Dermis microvascular lymphatic vessel endothelial cell (primary cell): ENCODE results near the gene METTL9. TPM values are rescaled to one million over a fixed set of nuclear protein-coding genes. Genes with fewer than 3 reads are reported as not detected.
"Not testable (repeated sequence)": the region's sequence is repeated elsewhere in the genome, so short reads cannot be mapped to it uniquely, and the experiment has no call there.

Experiments
- DNase-seq, 2 donors: peaks; one replicate each; pipeline versions ENCODE4 v3.0.0 to v3.0.0-alpha.2; 2010; ENCODE audit warnings: low read depth in 2 of 2
- total RNA-seq: library from RNA; depleted of rRNA; stranded (reverse); fragments of >200 nt; gene quantifications from 2 replicates; pipeline ENCODE4 v1.2.1, GENCODE V29; 2014

METTL9 gene
- total RNA-seq, 1 donor from 2014 or later, result 163 TPM

DNA sequence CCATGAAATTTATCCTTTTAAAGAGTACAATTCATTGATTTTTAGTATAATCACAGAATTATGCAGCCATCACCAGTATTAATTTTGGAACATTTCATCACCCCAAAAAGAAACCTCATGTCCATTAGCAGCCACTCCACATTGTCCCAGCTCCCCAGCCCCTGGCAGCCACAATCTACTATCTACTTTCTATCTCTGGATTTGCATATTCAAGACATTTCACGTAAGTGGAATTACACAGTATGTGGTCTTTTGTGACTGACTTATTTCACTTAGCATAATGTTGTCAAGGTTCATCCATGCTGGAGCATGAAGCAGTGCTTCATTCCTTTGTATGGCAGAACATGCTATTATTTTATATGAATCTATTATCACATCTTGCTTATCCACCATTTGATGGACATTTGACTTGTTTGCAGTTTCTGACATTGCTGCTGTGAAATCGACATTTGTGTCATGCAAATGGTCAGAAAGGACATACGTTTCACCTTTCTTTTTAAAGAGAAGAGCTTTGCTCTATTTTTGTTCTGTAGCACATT, 10.7 kb downstream of the METTL9 start:
- no peak for DNase-seq

DNA sequence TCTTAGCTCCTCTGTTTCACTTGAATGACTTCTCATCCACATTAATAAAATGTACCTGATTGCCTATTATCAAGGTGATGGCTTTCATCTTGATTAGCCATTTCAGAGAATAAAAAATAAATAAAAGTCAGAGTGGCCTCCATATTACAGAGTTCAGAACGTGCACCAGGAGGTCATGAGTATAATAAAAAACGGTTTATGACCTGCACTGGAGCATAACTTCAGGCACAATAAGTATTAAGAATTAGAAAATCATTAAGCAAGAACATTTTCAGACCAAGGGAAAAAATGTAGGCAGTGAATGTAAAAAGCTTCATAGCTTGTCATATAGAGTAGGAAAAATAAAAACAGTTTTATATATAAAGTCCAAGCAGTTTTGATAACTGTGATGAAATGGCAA, 11.4 kb downstream of the METTL9 start:
- DNase-seq, result no peak

DNA sequence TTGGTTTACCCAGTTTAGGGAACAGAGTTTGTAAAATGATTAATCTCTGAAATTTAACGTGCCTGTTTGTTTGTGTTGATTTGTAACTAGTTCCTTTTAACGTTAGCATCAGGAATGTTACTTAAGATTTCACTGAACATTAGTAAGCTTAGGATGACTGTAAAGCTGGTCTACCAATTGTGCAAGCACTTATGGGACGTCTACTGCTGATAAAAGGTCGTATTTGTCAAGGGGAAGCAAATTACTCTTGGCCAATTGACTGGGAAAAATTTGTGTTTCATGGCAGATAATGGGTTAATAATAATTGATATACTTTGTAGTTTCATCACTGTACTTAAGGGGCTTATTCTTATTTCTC, 11.8 kb downstream of the METTL9 start:
- no peak for DNase-seq

DNA sequence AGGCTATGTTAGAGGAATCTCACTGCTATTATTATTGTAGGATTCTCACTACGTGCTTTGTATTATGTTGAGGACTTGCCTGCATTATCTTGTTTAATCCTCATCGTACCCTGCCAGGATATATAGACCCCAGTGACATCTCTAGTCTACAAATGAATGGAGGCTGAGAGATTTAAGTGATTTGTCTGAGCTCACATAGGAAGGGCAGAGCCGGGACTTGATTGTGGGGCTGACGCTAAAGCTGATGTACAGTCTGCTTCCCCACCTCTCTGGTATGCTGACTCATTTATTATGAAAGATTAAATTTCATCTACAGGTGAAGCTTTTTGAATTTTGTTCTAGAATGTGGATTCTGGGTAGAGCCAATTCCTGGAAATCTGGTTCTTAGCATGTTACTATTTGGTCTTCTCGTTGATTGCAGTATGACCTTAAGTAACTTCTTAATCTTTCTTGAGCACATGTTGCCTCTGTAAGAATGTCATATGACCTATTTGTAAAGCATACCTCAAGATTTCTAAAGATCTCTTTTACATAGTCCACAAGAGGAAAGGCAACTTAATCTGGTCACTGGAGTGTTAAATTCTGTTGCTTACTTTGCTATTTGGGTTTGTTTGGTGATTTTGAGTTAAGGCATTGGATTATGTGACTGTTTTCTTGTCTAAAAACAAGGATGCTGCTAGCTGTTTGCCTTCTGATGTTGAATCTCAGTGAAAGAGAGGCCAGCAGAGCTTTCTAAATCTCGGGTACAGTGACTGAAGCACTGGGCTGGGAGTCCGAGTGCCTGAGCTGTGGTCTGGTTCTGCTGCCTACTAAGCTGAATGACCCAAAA, 12.4 kb downstream of the METTL9 start:
- peak in 1 of 2 donors; percentile 4 for DNase-seq

DNA sequence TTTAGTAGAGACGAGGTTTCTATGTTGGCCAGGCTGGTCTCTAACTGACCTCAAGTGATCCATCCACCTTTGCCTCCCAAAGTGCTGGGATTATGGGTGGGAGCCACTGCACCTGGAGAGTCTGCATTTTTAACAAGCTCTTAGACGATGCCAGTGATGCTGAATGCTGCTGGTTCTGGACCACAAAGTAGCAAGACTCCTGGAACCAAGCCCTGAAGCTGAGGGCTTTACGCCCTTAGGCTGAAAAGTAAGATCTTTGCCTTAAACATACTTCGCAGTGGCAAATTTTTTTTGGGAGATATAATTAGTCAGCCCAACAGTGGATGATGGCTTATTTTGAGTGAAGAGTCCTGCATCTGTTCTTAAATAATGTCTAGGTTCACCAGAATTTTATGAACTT, 14.0 kb downstream of the METTL9 start:
- DNase-seq, result no peak

DNA sequence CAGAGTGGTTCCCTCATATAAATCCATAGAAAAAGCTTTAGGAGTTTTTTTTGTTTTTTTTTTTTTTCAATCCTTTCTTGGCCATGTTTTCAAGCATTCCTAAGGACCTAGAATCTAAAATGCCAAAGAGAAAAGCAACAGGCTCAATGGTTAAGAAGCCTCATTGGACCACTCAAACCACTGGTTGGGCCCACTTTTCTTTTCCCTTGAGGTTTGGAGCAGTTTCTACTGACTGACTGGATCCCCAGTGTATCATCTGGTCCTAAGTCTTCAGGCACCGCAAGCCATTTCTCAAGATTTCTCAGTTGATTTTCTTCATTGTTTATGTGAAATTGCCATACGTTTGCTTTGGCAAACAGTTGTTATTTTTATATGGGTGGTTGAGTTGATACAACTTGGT, 14.4 kb downstream of the METTL9 start:
- no peak for DNase-seq

DNA sequence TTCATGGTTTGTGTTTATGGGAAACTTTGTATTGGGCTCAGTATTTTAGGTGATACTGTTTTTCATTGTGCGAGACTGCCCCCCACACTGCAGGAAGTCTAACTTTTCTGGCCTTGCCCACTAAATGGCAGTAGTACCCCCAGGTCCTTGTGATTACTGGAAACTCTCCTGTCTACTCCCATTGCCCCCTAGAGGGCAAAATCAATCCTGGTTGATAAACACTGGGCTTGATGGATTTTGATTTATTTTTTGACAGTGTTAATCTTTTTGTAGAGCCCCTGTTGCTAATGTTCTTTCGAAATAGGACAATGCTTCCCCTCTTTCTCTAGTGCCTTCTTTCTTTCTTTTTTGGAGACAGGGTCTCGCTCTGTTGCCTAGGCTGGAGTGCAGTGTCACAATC, 15.5 kb downstream of the METTL9 start:
- no peak for DNase-seq

DNA sequence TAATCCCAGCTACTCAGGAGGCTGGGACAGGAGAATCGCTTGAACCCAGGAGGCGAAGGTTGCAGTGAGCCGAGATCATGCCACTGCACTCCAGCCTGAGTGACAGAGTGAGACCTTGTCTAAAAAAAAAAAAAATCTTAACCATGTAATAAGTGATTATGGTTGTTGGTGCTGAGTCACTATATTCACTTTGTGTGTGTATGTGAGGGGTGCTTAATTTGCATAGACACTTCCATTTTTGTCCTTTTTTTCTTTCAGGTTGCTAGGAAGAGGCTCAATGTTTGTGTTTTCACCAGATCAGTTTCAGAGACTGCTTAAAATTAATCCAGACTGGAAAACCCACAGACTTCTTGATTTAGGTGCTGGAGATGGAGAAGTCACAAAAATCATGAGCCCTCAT, 18.2 kb downstream of the METTL9 start:
- DNase-seq, result no peak

DNA sequence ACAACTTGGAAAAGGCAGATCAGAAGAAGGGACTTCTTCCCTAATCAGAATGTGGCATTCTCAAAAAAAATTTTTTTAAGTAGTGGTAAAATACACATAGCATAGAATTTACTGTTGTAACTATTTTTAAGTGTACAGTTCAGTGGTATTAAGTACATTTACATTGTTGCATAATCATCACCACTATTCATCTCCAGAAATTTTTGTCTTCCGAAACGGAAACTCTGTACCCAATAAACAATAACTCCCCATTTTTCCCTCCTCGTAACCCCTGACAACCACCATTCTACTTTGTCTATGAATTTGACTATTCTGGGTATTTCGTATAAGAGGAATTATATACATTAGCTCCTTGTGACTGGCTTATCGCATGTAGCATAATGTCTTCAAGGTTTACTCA, 18.9 kb downstream of the METTL9 start:
- no peak for DNase-seq

DNA sequence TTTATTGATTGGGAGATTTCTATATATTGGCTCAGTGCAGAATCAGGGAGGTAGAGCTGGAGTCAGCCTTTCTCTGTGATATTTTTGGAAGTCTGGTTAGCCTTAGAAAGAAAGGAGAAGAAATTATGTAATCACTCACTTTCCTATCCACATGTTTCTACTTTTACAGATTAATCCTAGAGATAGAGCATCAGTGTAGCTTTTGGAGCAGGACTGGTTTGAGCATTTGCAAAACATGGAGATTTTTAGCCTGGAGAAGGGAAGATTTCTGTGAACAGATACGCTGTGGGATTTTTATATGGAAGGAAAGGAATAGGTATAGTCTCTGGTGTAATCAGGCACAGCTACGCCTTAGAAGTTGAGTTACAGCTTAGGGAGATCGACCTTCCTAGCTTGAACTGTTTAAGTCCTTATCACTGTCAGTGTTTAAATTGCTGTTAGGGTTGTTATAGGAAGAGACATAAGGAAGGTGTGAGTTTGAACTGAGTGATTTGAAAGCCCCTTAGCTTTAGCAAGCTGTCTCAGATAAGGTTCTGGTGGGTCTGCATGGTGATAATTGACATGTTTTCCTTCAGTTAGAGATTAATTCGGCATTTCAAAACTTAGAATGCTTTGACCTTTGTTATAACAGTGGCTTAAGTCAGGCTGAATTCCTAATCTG, 20.5 kb downstream of the METTL9 start:
- DNase-seq, result no peak

DNA sequence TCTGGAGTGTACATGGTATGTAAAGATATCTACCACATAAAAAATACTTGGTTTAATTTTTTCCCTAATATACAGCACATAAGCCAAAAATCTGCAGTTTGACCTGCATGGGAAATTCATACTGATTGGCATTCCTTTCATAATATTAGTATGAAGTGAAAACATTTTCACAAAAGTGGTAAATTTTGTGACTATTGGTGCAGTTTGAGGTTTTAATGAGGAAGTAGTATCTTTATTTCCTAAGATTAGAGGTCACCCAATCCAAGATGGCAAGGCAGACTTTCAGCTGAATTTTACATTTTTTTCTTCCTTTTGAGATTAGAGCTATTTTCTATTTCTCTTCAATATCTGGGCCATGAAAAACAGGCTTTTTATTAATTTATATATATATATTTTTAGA, 21.2 kb downstream of the METTL9 start:
- DNase-seq, result no peak

DNA sequence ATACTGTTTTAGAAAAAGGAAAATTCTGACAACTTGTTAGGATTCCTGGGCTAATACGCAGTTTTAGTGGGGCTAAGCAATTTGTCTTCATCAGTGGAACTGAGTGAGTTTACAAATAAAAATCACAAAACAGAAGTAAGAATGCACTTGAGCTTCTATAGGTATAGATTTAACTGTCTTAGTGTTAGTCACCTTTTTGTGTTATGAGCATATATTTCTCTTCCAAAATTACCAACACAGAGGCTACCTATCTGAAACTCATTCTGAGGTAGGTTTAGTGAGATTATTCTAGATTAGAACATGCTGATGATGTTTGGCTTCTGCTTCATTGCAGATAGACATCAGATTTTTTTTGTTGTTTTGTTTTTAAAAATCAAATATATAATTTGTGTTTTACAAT, 23.2 kb downstream of the METTL9 start:
- no peak for DNase-seq

DNA sequence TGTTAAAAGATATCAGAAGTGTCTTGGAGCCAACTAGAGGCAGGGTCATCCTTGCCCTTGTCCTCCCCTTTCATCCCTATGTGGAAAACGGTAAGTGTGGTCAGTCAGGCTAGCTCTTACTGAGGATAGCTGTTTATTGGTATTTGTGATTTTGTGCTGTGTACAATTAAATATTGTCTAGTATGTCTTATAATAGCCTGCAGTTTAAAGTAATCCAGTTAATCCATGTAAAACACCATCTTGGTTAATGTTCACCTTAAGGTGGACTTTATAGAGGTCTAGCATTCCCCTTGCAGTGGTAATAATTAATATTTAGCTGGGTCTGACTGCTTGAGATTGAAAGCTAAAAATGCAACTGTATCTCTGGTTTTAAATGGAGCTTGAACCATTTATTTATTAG, 25.6 kb downstream of the METTL9 start:
- no peak for DNase-seq

DNA sequence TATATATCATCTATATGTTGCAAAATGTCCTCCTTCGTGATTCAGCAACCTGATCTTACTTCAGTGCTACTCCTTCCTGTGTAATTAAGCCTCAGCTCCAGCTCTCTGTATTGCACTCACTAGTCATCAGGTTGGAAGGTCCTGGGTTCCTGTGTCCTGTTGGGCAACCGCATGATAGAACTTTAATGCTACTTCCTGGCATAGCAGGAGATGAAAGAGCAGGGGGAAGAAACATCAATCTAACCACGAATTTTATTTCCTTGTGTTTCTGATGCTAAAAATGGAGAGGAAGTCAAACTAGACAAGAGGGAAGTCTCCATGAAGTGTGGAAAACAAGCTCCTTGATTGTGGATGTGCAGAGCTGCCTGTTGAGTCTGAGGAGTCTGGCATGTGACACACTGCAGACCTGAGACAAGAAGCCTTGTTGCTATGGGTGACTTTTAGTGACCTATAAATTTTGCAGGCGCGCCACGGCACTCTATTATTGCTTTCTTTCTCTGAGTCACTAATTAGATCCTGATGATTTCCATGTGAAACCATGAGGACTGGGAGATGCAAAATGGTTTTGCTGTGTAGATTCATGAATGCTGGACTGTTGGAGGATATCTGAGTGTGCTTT, 27.4 kb downstream of the METTL9 start:
- peak; percentile 37 to 84 for DNase-seq

DNA sequence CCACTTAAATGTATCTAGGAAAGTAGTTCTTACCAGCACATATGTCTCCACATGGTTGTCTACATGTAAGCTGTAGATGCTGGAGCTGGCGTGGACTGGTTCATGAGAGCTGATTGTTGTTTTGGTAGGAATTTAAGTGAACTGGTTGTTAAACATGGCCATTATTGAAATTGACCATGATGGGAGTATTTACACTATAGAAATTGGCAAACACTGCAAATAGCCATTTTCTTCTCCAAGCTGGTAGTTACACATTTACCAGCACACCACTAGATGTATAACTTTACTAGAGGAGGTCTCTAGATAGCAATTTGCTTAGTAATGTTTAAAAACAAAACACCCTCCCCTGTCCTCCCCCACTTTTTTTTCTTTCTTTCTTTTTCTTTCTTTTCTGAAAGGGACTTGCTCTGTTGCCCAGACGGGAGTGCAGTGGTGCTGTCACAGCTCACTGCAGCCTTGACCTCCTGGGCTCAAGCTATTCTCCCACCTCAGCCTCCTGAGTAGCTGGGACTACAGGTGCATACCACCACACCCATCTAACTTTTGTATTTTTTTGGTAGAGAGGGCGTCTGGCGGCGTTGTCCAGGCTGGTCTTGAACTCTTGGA, 28.8 kb downstream of the METTL9 start:
- no peak for DNase-seq

DNA sequence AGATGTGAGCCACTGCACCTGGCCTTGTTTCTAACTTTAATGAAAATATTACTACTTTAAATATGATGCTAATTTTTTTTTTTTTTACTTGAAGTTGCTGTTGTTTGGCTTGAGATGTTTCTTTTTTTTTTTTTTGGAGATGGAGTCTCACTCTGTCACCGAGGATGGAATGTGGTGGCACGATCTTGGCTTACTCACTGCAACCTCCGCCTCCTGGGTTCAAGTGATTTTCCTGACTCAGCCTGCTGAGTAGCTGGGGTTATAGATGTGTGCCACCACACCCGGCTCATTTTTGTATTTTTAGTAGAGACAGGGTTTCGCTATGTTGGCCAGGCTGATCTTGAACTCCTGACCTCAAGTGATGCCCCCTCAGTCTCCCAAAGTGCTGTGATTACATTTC, 29.4 kb downstream of the METTL9 start:
- DNase-seq, result no peak

DNA sequence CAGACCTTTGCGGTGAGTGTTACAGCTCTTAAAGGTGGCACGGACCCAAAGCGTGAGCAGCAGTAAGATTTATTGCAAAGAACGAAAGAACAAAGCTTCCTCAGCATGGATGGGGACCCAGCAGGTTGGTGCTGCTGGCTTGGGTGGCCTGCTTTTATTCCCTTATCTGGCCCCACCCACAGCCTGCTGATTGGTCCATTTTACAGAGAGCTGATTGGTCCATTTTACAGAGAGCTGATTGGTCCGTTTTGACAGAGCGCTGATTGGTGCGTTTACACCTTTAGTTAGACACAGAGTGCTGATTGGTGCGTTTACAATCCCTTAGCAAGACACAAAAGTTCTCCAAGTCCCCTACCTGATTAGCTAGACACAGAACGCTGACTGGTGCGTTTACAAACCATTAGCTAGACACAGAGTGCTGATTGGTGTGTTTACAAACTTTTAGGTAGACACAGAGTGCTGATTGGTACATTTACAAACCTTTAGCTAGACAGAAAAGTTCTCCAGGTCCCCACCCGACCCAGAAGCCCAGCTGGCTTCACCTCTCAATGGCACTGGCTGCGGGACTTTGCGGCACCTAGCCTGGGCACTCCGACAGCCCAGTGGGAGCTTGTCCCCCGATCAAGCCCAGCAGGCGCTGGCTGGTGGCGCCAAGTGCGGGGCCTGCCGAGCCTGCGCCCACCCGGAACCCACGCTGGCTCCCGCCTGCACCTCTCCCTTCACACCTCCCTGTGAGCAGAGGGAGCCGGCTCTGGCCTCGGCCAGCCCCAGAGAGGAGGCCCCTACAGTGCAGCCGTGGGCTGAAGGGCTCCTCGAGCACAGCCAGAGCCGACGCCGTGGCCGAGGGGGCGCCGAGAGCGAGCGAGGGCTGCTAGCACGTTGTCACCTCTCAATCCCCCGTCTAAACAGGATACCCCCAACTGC, 30.5 kb downstream of the METTL9 start:
- not testable (repeated sequence) for DNase-seq

DNA sequence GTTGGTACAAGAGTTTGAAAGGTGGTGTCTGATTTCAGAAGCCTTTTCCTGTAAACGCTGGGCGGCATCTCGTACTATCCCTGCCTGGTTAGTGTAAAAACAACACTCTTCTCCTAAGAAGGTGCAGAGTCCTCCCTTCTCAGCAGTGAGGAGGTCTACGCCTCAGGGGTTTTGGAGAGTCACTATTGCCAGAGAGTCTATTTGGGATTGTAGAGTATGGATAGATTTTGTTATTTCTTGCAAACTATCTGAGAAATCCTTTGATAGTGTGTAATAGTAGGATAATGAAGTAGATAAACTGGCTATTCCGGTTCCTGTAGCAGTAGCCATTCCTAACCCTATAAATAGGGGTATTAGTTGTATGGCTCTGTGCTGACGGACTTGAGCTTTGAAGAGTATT, 31.5 kb downstream of the METTL9 start:
- DNase-seq, result not testable (repeated sequence)

DNA sequence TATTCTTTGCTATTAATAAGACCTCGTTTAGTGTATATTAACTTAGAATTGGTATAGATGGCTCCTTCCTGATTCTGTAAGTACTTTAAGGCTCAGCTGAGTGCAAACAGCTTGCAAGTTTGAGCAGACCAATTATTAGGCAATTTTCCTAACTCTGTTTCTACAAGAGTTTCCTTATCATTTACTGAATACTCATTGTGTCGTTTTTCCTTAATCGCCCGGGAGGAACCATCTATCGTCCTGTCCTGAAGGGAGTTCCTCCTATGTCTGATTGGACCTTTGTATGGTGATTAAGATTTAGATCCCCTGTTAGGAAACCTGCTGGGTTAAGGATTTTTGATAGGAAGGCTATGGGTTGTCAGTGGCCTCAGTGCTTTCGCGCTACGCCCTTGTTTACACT, 32.0 kb downstream of the METTL9 start:
- not testable (repeated sequence) for DNase-seq

DNA sequence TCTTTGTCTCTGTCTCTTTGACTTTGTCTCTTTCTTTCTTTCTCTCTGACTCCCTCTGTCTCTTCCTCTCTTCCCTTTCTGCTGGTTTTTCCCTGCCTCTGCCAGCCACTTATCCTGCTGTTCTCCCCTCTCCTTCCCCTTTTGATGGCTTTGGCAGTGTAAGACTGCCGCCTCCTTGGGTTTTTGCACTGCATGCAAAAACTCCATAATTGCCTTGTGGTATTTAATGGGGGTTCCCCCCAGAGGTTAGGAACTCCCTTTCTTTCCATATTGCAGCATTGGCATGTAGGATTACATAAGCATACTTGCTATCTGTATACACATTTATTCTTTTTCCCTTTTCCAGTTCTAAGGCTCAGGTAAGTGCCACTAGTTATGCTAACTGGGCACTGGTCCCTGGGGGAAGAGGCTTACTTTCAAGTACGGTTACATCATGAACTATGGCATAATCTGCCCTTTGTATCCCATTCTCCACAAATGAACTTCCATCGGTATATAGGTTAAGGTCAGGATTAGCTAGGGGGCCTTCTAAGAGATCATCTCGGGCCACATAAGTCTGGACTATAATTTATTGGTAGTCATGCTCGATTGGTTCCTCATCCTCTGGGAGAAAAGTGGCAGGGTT, 32.7 kb downstream of the METTL9 start:
- DNase-seq, result not testable (repeated sequence)

DNA sequence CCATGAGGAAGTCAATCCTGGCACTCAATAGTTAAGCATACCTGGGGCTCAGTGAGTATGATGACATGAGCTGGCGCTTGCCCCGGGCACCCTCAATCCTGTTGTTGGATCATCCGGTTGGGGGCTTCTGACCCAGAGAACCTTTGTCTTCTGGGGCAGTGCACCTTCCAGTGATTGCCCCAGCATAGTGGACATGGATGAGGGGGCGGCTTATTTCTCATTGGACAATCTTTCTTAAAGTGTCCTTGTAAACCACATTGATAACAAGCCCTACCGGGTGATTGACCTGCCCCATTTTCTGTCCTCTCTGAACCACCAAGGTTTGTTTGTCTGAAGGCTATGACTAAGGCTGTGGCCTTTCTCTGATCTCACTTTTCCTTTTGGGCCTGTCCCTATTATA, 34.8 kb downstream of the METTL9 start:
- no peak for DNase-seq
